ENCODE data around the gene SI.
"Not testable (repeated sequence)": the region's sequence is repeated elsewhere in the genome, so short reads cannot be mapped to it uniquely, and the experiment has no call there.

Gene SI

GRCh38 chr3:165078293-165078692 is at the start of gene SI:
Gene SI, minus strand, starts transcription at chr3:165078496. Its CDS starts 2,484 bp downstream, at chr3:165076012.
- no peak for DNase-seq

GRCh38 chr3:165125836-165126235 is 47.5 kb upstream of the SI start:
- no peak for DNase-seq

- DNase-seq: no peak
Measured at GRCh38 chr3:165111401-165111800, 33.1 kb upstream of the SI start.

GRCh38 chr3:165103616-165104015 is 25.3 kb upstream of the SI start:
- no peak for DNase-seq

GRCh38 chr3:165082650-165083049 is 4.4 kb upstream of the SI start:
- no peak for DNase-seq

GRCh38 chr3:165081183-165081582 is 2.9 kb upstream of the SI start:
- DNase-seq: no peak

GRCh38 chr3:165075695-165076094 is 2.6 kb downstream of the SI start:
- no peak for DNase-seq

GRCh38 chr3:165070682-165071081 is 7.6 kb downstream of the SI start:
- no peak for DNase-seq

- DNase-seq: no peak
Measured at GRCh38 chr3:165056510-165056909, 21.8 kb downstream of the SI start.

GRCh38 chr3:165040186-165040585 is 38.1 kb downstream of the SI start:
- no peak for DNase-seq

- no peak for DNase-seq
Measured at GRCh38 chr3:165011557-165011956, 66.7 kb downstream of the SI start.

- no peak for DNase-seq
Measured at GRCh38 chr3:164984947-164985346, 93.3 kb downstream of the SI start.

- DNase-seq: no peak
Measured at GRCh38 chr3:164962610-164963009, 115.7 kb downstream of the SI start.

- DNase-seq: no peak
Measured at GRCh38 chr3:164952966-164953365, 125.3 kb downstream of the SI start.

GRCh38 chr3:164951403-164951802 is 126.9 kb downstream of the SI start:
- DNase-seq: not testable (repeated sequence)

GRCh38 chr3:164940745-164941144 is 137.6 kb downstream of the SI start:
- no peak for DNase-seq

- DNase-seq: no peak
Measured at GRCh38 chr3:164929642-164930041, 148.7 kb downstream of the SI start.

All from SHP77 treated with DMSO at 0.1 percent for 48 hours (cell line).